Mesendoderm (in vitro differentiated cells): Measurements from ENCODE around the gene DENND4B.

ENCODE experiments used
- DNase-seq: peaks from one replicate; pipeline ENCODE4 v3.0.0; 2013
- H2AK5ac ChIP-seq: 2 replicates; pipeline ENCODE4 v1.6.1; 2013; ENCODE audit warnings: low read length, inconsistent platforms
- H2BK120ac ChIP-seq: 2 replicates; pipeline ENCODE4 v1.6.1; 2013; ENCODE audit warnings: low read depth, mild to moderate bottlenecking, low read length, moderate library complexity, mixed read lengths
- H2BK15ac ChIP-seq: replicated peaks from 2 replicates; pipeline ENCODE4 v1.6.1; 2013; ENCODE audit warnings: low read depth, mild to moderate bottlenecking, moderate library complexity
- H2BK5ac ChIP-seq: 2 replicates; pipeline ENCODE4 v1.6.1; 2013; ENCODE audit warnings: low read length, inconsistent platforms
- H3K18ac ChIP-seq: 2 replicates; pipeline ENCODE4 v1.6.1; 2013; ENCODE audit warnings: mild to moderate bottlenecking, low read length, mixed read lengths
- H3K23ac ChIP-seq: one replicate; pipeline ENCODE4 v1.6.1; 2013; ENCODE audit warnings: low read length
- H3K27ac ChIP-seq: 2 replicates; pipeline ENCODE4 v1.5.1; 2013; ENCODE audit warnings: low read depth, mild to moderate bottlenecking, inconsistent platforms, low read length, moderate library complexity
- H3K27me3 ChIP-seq: 2 replicates; pipeline ENCODE4 v1.6.1; 2013; ENCODE audit warnings: low read length, control low read depth, mild to moderate bottlenecking, inconsistent platforms; ENCODE audit not compliant: insufficient read depth, poor library complexity
- H3K36me3 ChIP-seq: 2 replicates; pipeline ENCODE4 v1.6.1; 2013; ENCODE audit warnings: low read length, inconsistent platforms; ENCODE audit not compliant: control insufficient read depth, insufficient read depth
- H3K4ac ChIP-seq: one replicate; pipeline ENCODE4 v1.6.1; 2013; ENCODE audit warnings: low read depth, mild to moderate bottlenecking, low read length, moderate library complexity
- H3K4me1 ChIP-seq: 2 replicates; pipeline ENCODE4 v1.6.1; 2013; ENCODE audit warnings: low read depth, low read length, inconsistent platforms; ENCODE audit not compliant: control insufficient read depth
- H3K4me2 ChIP-seq: 2 replicates; pipeline ENCODE4 v1.6.1; 2013; ENCODE audit warnings: low read length
- H3K4me3 ChIP-seq: 2 replicates; pipeline ENCODE4 v1.5.1; 2013; ENCODE audit warnings: mild to moderate bottlenecking, low read length
- H3K56ac ChIP-seq: one replicate; pipeline ENCODE4 v1.6.1; 2013; ENCODE audit warnings: low read length
- H3K79me1 ChIP-seq: 2 replicates; pipeline ENCODE4 v1.6.1; 2013; ENCODE audit warnings: low read length, inconsistent platforms
- H3K79me2 ChIP-seq: 2 replicates; pipeline ENCODE4 v1.6.1; 2013; ENCODE audit warnings: mild to moderate bottlenecking, low read length; ENCODE audit not compliant: control insufficient read depth, insufficient read depth
- H3K9ac ChIP-seq: 2 replicates; pipeline ENCODE4 v1.6.1; 2013; ENCODE audit warnings: low read length, inconsistent platforms
- H4K5ac ChIP-seq: one replicate; pipeline ENCODE4 v1.6.1; 2013; ENCODE audit warnings: low read length
- H4K8ac ChIP-seq: one replicate; pipeline ENCODE4 v1.6.1; 2013; ENCODE audit warnings: low read depth, mild to moderate bottlenecking, control low read depth, low read length, moderate library complexity
- WGBS: extraction: QIAGEN DNeasy Blood & Tissue Kit; methylation state at CpG from one replicate; pipeline ENCODE4 v1.1.7; 2013; ENCODE audit warnings: low lambda C conversion rate, missing lambda C conversion rate; ENCODE audit not compliant: insufficient coverage; ENCODE audit errors: extremely low coverage; 5-methylcytosine and 5-hydroxymethylcytosine counted together

The DENND4B gene

GRCh38 chr1:153973525-153973924 lies 27.0 kb upstream of the DENND4B start:
- H4K8ac ChIP-seq: no peak overlapping the region
- H3K79me1 ChIP-seq: peaks cover 5% of the 10 kb centered on the region
- H3K23ac ChIP-seq: no peak overlapping the region
- no peak overlapping the region for H4K5ac ChIP-seq
- no peaks in the 10 kb centered on the region for H3K27me3 ChIP-seq
- no peak overlapping the region for H3K4me3 ChIP-seq
- H3K4ac ChIP-seq: no peak overlapping the region
- no peak overlapping the region for H2BK5ac ChIP-seq
- H3K4me2 ChIP-seq: no peak overlapping the region
- H2AK5ac ChIP-seq: no peak overlapping the region
- H3K36me3 ChIP-seq: peaks cover 6% of the 10 kb centered on the region
- H3K18ac ChIP-seq: no peak overlapping the region
- peaks cover 11% of the 10 kb centered on the region for H3K79me2 ChIP-seq
- no peaks in the 10 kb centered on the region for H3K4me1 ChIP-seq
- no peak overlapping the region for H3K27ac ChIP-seq
- H2BK15ac ChIP-seq: no peak overlapping the region
- no peak overlapping the region for H3K56ac ChIP-seq
- WGBS: no CpG with 5 or more reads among the region's 7 CpGs
- H2BK120ac ChIP-seq: no peak overlapping the region
- no peak overlapping the region for H3K9ac ChIP-seq
- no peak for DNase-seq

GRCh38 chr1:153973071-153973470 lies 26.6 kb upstream of the DENND4B start:
- Histone ChIP-seq H3K18ac (no peak overlapping the region), H3K36me3 (peaks cover 6% of the 10 kb centered on the region)

GRCh38 chr1:153970346-153970745 lies 23.8 kb upstream of the DENND4B start:
- no peak overlapping the region for H3K4me3 ChIP-seq
- H2BK15ac ChIP-seq: no peak overlapping the region
- H3K4ac ChIP-seq: no peak overlapping the region
- no peak overlapping the region for H2AK5ac ChIP-seq
- H3K27ac ChIP-seq: no peak overlapping the region
- H3K79me1 ChIP-seq: peaks cover 2% of the 10 kb centered on the region
- H4K8ac ChIP-seq: no peak overlapping the region
- no peak for DNase-seq
- no peaks in the 10 kb centered on the region for H3K79me2 ChIP-seq
- H4K5ac ChIP-seq: no peak overlapping the region
- no peak overlapping the region for H2BK5ac ChIP-seq
- no peak overlapping the region for H2BK120ac ChIP-seq
- H3K27me3 ChIP-seq: no peaks in the 10 kb centered on the region
- peaks cover 2% of the 10 kb centered on the region for H3K4me1 ChIP-seq
- H3K56ac ChIP-seq: no peak overlapping the region
- H3K4me2 ChIP-seq: no peak overlapping the region
- no peak overlapping the region for H3K9ac ChIP-seq
- no peak overlapping the region for H3K18ac ChIP-seq
- H3K23ac ChIP-seq: no peak overlapping the region
- H3K36me3 ChIP-seq: peaks cover 3% of the 10 kb centered on the region
- no CpG with 5 or more reads among the region's 2 CpGs for WGBS

More at GRCh38 chr1:153973071-153973470, 26.6 kb upstream of the DENND4B start:
- H3K79me2 ChIP-seq: peaks cover 11% of the 10 kb centered on the region
- H2AK5ac ChIP-seq: no peak overlapping the region
- whole genome bisulfite sequencing: no CpG with 5 or more reads among the region's 3 CpGs
- H3K9ac ChIP-seq: no peak overlapping the region
- H3K4me2 ChIP-seq: no peak overlapping the region
- H3K27ac ChIP-seq: no peak overlapping the region
- H3K4me3 ChIP-seq: no peak overlapping the region
- H2BK5ac ChIP-seq: no peak overlapping the region
- H3K56ac ChIP-seq: no peak overlapping the region
- peaks cover 5% of the 10 kb centered on the region for H3K79me1 ChIP-seq
- H4K8ac ChIP-seq: no peak overlapping the region
- H3K4me1 ChIP-seq: no peaks in the 10 kb centered on the region
- no peak overlapping the region for H4K5ac ChIP-seq
- H2BK15ac ChIP-seq: no peak overlapping the region
- no peak for DNase-seq
- no peak overlapping the region for H2BK120ac ChIP-seq
- no peaks in the 10 kb centered on the region for H3K27me3 ChIP-seq
- H3K4ac ChIP-seq: no peak overlapping the region
- H3K23ac ChIP-seq: no peak overlapping the region

GRCh38 chr1:153968972-153969371 lies 22.5 kb upstream of the DENND4B start:
- no peak overlapping the region for H4K8ac ChIP-seq
- no peak overlapping the region for H2BK5ac ChIP-seq
- H3K4ac ChIP-seq: no peak overlapping the region
- WGBS: no CpG with 5 or more reads among the region's 2 CpGs
- no peaks in the 10 kb centered on the region for H3K27me3 ChIP-seq
- H2AK5ac ChIP-seq: no peak overlapping the region
- H3K23ac ChIP-seq: no peak overlapping the region
- no peak overlapping the region for H3K56ac ChIP-seq
- no peak overlapping the region for H3K9ac ChIP-seq
- no peak overlapping the region for H3K4me3 ChIP-seq
- H2BK15ac ChIP-seq: no peak overlapping the region
- no peaks in the 10 kb centered on the region for H3K36me3 ChIP-seq
- no peak overlapping the region for H3K4me2 ChIP-seq
- no peaks in the 10 kb centered on the region for H3K79me2 ChIP-seq
- peaks cover 2% of the 10 kb centered on the region for H3K79me1 ChIP-seq
- H3K4me1 ChIP-seq: peaks cover 2% of the 10 kb centered on the region
- no peak overlapping the region for H3K27ac ChIP-seq
- no peak for DNase-seq
- no peak overlapping the region for H4K5ac ChIP-seq
- no peak overlapping the region for H3K18ac ChIP-seq
- H2BK120ac ChIP-seq: no peak overlapping the region

- no CpG with 5 or more reads among the region's 13 CpGs for WGBS
- peak overlapping the region; percentile 82 for H3K56ac ChIP-seq
- H3K4me3 ChIP-seq: no peak overlapping the region
- peak overlapping the region; percentile 57 for H3K4me2 ChIP-seq
- peak overlapping the region; percentile 24 for H3K4ac ChIP-seq
- H3K79me2 ChIP-seq: no peaks in the 10 kb centered on the region
- H3K79me1 ChIP-seq: peaks cover 2% of the 10 kb centered on the region
- no peak overlapping the region for H4K5ac ChIP-seq
- peak overlapping the region; percentile 65 for H3K9ac ChIP-seq
- H2AK5ac ChIP-seq: peak overlapping the region; percentile 3
- peaks cover 2% of the 10 kb centered on the region for H3K4me1 ChIP-seq
- H3K18ac ChIP-seq: no peak overlapping the region
- no peak overlapping the region for H2BK15ac ChIP-seq
- no peak overlapping the region for H2BK5ac ChIP-seq
- no peak overlapping the region for H2BK120ac ChIP-seq
- no peaks in the 10 kb centered on the region for H3K27me3 ChIP-seq
- no peak overlapping the region for H4K8ac ChIP-seq
- no peak overlapping the region for H3K23ac ChIP-seq
- no peak for DNase-seq
- no peaks in the 10 kb centered on the region for H3K36me3 ChIP-seq
- no peak overlapping the region for H3K27ac ChIP-seq
These were observed 21.9 kb upstream of the DENND4B start for GRCh38 chr1:153968408-153968807.

GRCh38 chr1:153968000-153968363 lies 21.5 kb upstream of the DENND4B start:
- Histone ChIP-seq H3K27me3 (no peaks in the 10 kb centered on the region), H3K79me2 (peaks cover 3% of the 10 kb centered on the region), H3K18ac (peak overlapping the region; percentile 8), H3K4ac (peak overlapping the region; percentile 24), H3K23ac (no peak overlapping the region), H3K79me1 (peaks cover 2% of the 10 kb centered on the region), H2BK5ac (no peak overlapping the region), H2BK15ac (no peak overlapping the region), H3K9ac (peak overlapping the region; percentile 65), H2AK5ac (no peak overlapping the region), H4K5ac (no peak overlapping the region), H3K4me2 (peak overlapping the region; percentile 57), H3K4me1 (peaks cover 2% of the 10 kb centered on the region), H3K36me3 (no peaks in the 10 kb centered on the region), H3K27ac (no peak overlapping the region), H2BK120ac (no peak overlapping the region), H4K8ac (no peak overlapping the region), H3K4me3 (no peak overlapping the region), H3K56ac (peak overlapping the region; percentile 82)
- WGBS: no CpG with 5 or more reads among the region's 8 CpGs
- no peak for DNase-seq
